ENCODE results near the gene SRSF6. TPM values are rescaled to one million over a fixed set of nuclear protein-coding genes. Genes with fewer than 3 reads are reported as not detected.

The SRSF6 gene
- total and polyA plus RNA-seq, 10 of the 15 experiments (the other 5 are each of a cell fraction or from before 2014, with no cell fraction given) = 57.2 to 191 (median 108) TPM

DNA sequence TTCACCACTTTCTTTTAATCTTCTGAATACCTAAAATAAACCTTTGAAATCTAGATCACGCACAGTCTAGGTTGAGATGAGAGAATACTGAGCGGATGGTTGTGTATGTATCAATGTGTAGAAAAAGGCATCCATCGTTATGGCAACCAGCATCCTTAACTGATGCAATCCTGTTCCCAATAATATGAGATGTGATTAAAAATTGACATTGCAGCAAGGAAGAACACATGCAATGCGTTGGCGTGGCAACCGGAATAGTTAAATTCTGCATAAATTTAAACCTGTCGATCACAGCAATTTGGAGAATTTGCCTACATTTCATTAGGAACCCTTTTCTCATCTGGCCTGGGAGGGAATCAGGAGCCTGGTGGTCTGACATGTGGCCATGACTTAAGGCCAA lies 48.5 kb downstream of the SRSF6 start:
- no peaks in the 10 kb centered on the region for H3K9me3 ChIP-seq (replicated peaks; ENCODE audit: control insufficient read depth, insufficient read depth, low read length)
- no peak overlapping the region for H3K4me2 ChIP-seq (ENCODE audit: control insufficient read depth, insufficient read depth)
- no peak overlapping the region for H2AFZ ChIP-seq (ENCODE audit: control insufficient read depth, low read depth, low read length)
- ATAC-seq = no peak
- H3K79me2 ChIP-seq (ENCODE audit: control insufficient read depth, insufficient read depth, low read length) = no peaks in the 10 kb centered on the region
- H3K9ac ChIP-seq (ENCODE audit: control insufficient read depth, insufficient read depth, low read length) = no peak overlapping the region
- DNase-seq (ENCODE audit: low read depth, low spot score) = no peak
- BruUV-seq (replicated peaks) = no TSS peak
- FAIRE-seq = no peak
- CTCF ChIA-PET = no interaction called here
- no peak overlapping the region for H3K27ac ChIP-seq (ENCODE audit: control insufficient read depth, insufficient read depth)
- no peaks in the 10 kb centered on the region for H3K4me1 ChIP-seq (ENCODE audit: control insufficient read depth, insufficient read depth, low read length)
- WGBS (ENCODE audit: insufficient coverage, insufficient replicate concordance, low lambda C conversion rate, missing lambda C conversion rate) = 74% methylated on average over 7 of the region's 7 CpGs
- in situ Hi-C loops (cut with MboI) = no loop called here
- H3K27me3 ChIP-seq (replicated peaks in 1 of 2; ENCODE audit: control insufficient read depth in 2 of 2, insufficient read depth in 2 of 2, low read length in 1 of 2) = peaks cover 3 to 12% of the 10 kb centered on the region in 2 experiments; a peak in 3 of 4 replicates
- intact Hi-C loops (cut with micrococcal nuclease; ENCODE audit: unreplicated experiment) = no loop called here
- H3K4me3 ChIP-seq = no peak overlapping the region
- SMC1A ChIA-PET (ENCODE audit: uncharacterized antibody, unreplicated experiment) = no interaction called here
- no peaks in the 10 kb centered on the region for H4K20me1 ChIP-seq (ENCODE audit: control insufficient read depth, insufficient read depth)
- TF ChIP-seq BRCA1 (IDR thresholded peaks at IDR 0.05; ENCODE audit: low read depth, low read length) (no peak), FOS (IDR thresholded peaks at IDR 0.05; ENCODE audit: borderline replicate concordance, extremely low read depth, insufficient read length) (no peak), GABPA (IDR thresholded peaks at IDR 0.05; ENCODE audit: low read depth) (no peak), TCF12 (IDR thresholded peaks at IDR 0.05; ENCODE audit: low read depth, low read length) (no peak), POU2F2 (IDR thresholded peaks at IDR 0.05; ENCODE audit: borderline replicate concordance, low read depth, low read length) (no peak), CBFB (IDR thresholded peaks at IDR 0.05; ENCODE audit: low read depth) (no peak), STAT3 (IDR thresholded peaks at IDR 0.05; ENCODE audit: low read depth, low read length) (no peak), KAT2A (conservative IDR thresholded peaks at IDR 0.05; ENCODE audit: control insufficient read depth, low read depth, low read length) (no peak), YY1 (IDR thresholded peaks at IDR 0.05; ENCODE audit: low read depth, low read length) (no peak), YBX1 (IDR thresholded peaks at IDR 0.05) (no peak), STAT1 (conservative IDR thresholded peaks at IDR 0.05) (no peak), DPF2 (IDR thresholded peaks at IDR 0.05) (no peak), ZNF207 (IDR thresholded peaks at IDR 0.05; ENCODE audit: borderline replicate concordance) (no peak)
- TF ChIP-seq, protein P1, sequence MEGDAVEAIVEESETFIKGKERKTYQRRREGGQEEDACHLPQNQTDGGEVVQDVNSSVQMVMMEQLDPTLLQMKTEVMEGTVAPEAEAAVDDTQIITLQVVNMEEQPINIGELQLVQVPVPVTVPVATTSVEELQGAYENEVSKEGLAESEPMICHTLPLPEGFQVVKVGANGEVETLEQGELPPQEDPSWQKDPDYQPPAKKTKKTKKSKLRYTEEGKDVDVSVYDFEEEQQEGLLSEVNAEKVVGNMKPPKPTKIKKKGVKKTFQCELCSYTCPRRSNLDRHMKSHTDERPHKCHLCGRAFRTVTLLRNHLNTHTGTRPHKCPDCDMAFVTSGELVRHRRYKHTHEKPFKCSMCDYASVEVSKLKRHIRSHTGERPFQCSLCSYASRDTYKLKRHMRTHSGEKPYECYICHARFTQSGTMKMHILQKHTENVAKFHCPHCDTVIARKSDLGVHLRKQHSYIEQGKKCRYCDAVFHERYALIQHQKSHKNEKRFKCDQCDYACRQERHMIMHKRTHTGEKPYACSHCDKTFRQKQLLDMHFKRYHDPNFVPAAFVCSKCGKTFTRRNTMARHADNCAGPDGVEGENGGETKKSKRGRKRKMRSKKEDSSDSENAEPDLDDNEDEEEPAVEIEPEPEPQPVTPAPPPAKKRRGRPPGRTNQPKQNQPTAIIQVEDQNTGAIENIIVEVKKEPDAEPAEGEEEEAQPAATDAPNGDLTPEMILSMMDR (IDR thresholded peaks at IDR 0.05 in 2 of 3, conservative IDR thresholded peaks at IDR 0.05 in 1 of 3; ENCODE audit: control insufficient read depth in 2 of 3, extremely low read depth in 1 of 3, insufficient read depth in 1 of 3, low read depth in 3 of 3, low read length in 3 of 3) = no peak
- TF ChIP-seq, protein P2, sequence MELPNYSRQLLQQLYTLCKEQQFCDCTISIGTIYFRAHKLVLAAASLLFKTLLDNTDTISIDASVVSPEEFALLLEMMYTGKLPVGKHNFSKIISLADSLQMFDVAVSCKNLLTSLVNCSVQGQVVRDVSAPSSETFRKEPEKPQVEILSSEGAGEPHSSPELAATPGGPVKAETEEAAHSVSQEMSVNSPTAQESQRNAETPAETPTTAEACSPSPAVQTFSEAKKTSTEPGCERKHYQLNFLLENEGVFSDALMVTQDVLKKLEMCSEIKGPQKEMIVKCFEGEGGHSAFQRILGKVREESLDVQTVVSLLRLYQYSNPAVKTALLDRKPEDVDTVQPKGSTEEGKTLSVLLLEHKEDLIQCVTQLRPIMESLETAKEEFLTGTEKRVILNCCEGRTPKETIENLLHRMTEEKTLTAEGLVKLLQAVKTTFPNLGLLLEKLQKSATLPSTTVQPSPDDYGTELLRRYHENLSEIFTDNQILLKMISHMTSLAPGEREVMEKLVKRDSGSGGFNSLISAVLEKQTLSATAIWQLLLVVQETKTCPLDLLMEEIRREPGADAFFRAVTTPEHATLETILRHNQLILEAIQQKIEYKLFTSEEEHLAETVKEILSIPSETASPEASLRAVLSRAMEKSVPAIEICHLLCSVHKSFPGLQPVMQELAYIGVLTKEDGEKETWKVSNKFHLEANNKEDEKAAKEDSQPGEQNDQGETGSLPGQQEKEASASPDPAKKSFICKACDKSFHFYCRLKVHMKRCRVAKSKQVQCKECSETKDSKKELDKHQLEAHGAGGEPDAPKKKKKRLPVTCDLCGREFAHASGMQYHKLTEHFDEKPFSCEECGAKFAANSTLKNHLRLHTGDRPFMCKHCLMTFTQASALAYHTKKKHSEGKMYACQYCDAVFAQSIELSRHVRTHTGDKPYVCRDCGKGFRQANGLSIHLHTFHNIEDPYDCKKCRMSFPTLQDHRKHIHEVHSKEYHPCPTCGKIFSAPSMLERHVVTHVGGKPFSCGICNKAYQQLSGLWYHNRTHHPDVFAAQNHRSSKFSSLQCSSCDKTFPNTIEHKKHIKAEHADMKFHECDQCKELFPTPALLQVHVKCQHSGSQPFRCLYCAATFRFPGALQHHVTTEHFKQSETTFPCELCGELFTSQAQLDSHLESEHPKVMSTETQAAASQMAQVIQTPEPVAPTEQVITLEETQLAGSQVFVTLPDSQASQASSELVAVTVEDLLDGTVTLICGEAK (IDR thresholded peaks at IDR 0.05; ENCODE audit: borderline replicate concordance) = no peak
- no peaks in the 10 kb centered on the region for H3K36me3 ChIP-seq (ENCODE audit: control insufficient read depth in 2 of 2, insufficient read depth in 2 of 2, low read length in 1 of 2)
- POLR2A ChIA-PET = no interaction called here
- RAD21 ChIA-PET (ENCODE audit: unreplicated experiment) = no interaction called here
